ENCODE data around the gene INO80E. TPM values are rescaled to one million over a fixed set of nuclear protein-coding genes. Genes with fewer than 3 reads are reported as not detected.

Gene INO80E, protein sequence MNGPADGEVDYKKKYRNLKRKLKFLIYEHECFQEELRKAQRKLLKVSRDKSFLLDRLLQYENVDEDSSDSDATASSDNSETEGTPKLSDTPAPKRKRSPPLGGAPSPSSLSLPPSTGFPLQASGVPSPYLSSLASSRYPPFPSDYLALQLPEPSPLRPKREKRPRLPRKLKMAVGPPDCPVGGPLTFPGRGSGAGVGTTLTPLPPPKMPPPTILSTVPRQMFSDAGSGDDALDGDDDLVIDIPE
- total RNA-seq, result 37.4 TPM

GRCh38 chr16:29995911-29996765, at the start of gene INO80E:
Gene INO80E, plus strand, starts transcription at chr16:29996241. Its CDS starts 70 bp downstream, at chr16:29996311.

DNA sequence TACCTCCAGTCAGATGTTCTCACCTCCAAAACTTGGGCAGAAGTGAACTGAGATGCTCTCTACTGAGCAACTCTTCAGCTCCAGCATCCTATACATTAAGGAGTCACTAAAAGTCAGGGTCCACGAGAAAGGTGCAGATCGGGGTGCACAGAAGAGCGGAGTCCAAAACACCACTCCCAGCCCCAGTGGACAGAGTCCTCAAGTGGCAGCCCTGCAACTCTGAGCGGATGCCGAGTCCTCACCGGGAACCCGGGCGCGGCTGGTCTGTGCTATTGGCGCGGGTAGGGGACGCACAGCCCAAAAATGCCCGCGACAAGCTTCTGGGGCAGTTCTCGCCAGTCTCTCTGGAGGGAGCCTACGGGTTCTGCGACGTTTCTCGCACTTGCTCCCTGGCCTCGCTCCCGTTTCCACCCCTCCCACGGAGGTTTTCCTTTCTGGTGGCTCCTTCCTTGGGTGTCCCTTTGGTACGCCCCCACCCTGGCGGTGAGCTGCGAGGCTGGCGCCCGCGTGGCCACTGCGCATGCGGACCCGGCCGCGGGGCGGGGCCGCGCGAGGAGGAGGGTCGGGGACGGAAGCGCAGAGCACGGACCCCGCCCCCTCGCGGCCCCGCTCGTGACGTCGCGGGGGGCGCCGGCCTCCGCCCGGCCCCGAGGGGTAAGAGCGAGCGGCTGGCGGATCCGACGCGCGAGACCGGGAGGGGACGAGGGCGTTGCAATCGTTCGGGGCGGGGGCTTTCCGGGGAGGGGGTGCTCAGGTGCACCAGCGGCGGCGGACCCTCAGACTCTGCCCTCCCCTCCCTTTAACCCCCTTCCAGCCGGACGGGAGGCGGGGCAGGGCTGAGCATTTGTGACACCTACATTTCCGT, 34.3 kb upstream of the INO80E start, which contains the start of gene TMEM219:
TMEM219 (plus strand) TSS at position 601 of the 865 bp plus-strand sequence. CDS start 1,065 bp downstream, outside the sequence.

DNA sequence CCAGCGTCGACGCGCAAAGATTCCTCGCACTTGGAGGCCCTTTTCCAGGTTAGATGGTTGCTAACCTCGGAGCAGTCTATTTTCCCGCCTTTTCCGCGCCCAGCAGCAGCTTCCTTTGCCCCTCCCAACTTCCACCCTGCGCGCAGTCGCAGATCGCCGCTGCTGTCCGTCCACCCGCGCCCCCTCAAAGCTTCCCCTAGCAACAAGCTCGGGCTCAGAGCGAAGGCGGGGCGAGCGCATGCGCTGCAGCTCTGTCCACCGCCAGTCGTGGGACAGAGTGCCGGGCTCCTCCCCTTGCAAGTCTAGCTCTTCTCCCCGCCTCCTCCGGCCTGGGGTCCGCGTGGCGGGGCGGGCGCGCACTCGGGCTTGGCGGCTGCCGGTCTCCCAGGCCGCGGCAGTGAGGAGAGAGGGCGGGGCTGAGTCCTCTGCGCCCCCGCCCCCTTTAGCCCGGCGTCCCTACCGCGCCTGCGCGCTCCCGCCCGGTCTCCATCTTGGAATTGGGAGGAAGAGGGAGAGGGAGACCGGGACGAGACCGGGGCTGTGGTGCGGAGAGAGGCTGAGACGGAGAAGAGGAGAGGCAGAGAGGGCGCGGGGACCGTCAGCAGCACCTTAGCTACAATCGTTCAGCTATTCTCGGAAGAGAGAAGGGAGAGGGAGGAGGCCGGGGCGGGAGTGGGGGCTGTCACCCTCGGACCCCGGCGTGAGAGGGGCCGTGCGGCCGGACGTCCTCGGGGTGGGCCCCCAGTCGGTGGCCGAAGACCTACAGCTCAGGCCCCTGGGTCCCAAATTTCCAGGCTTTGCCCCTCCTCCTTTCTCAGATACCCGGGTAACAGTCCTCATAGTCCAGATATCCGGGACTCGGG, 22.4 kb upstream of the INO80E start, which contains the start of gene TAOK2:
TAOK2 (plus strand) TSS at position 485 of the 863 bp plus-strand sequence. CDS start 3,905 bp downstream, outside the sequence.

DNA sequence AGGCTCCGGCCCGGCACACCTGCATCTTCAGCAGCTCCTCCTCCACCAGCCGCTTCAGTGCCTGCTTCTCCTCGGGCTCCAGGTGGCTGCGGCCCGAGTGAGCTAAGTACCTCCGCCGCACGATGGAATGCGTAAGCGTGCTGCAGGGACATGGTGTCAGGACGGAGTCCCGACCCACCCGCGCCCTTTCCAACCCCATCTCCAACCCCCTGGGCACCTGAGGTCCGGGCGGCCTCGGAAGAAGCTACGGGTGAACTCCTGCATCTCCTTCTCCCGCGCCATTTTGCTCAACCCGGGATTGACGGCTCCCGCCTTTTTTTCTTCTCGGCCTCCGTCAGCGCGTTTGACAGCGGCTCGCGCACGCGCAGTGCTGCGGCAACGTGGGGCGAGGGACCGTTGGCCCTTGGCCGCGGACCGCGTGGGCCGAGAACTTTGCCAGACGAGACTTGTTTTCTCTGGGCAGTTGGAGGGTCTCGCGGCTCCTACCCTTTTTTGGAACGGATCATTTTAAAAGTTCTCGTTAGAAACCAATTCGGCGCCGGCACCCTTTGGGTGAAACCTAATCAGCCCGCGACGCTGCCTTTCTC, 624 bp upstream of the INO80E start, which contains the start of gene HIRIP3:
HIRIP3 (minus strand) TSS at position 294 of the 587 bp plus-strand sequence; CDS start at position 282, 12 bp downstream.

GRCh38 chr16:30010844-30011713, 15.0 kb downstream of the INO80E start, which contains the start of gene DOC2A:
Gene DOC2A, minus strand, starts transcription at chr16:30011027. Its CDS starts 805 bp downstream, at chr16:30010222.

GRCh38 chr16:30022887-30023286, 26.8 kb downstream of the INO80E start, which contains the start of gene C16orf92:
Gene C16orf92, plus strand, starts transcription at chr16:30023198. Its CDS starts 143 bp downstream, at chr16:30023341.

DNA sequence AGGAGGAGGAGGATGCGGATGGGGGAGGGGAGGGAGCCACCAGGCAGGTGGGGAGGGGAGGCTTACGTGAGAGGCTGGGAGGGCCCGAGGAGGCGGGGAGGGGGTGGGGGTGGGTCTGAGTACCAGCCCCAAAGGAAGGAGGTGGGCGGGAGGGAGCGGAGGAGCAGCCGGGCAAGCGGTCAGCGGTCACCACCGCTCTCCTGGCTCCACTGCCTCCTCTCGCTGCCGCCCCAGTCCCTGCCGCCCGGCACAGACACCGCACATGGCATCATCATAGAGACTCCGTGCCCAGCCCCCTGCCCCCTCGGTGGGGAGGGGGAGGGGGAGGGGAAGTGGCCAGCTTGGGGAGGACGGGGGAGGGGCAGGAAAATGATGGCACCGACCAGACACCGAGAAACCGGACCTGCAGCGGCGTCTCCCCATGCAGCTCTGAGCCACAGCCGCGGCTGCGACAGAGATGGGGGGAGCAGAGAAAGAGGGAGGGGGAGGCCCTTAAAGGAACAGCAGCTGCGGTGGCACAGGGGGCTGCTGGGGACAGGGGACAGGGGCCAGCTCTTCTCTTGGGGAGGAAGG, 34.9 kb downstream of the INO80E start, which contains the start of gene TLCD3B:
TLCD3B (minus strand) TSS at position 431 of the 573 bp plus-strand sequence. CDS start 744 bp downstream, outside the sequence.

Other genes with a start within 250 kb of the INO80E start
- not detected for gene ZG16, start 218.0 kb upstream of the INO80E start, total RNA-seq
- gene KIF22, start 205.5 kb upstream of the INO80E start, total RNA-seq, result 52.0 TPM
- gene MAZ, start 189.7 kb upstream of the INO80E start, total RNA-seq, result 159 TPM
- 14.4 TPM for gene PRRT2, start 184.0 kb upstream of the INO80E start, total RNA-seq
- gene PAGR1, start 180.1 kb upstream of the INO80E start, total RNA-seq, result 30.8 TPM
- gene MVP, start 175.8 kb upstream of the INO80E start, total RNA-seq, result 38.5 TPM
- gene CDIPT, start 133.0 kb upstream of the INO80E start, total RNA-seq, result 83.4 TPM
- gene SEZ6L2, start 96.7 kb upstream of the INO80E start, total RNA-seq, result 17.3 TPM
- gene ASPHD1, start 95.8 kb upstream of the INO80E start, total RNA-seq, result 1.3 TPM
- 12.8 TPM for gene KCTD13, start 70.0 kb upstream of the INO80E start, total RNA-seq
- gene TMEM219, start 34.2 kb upstream of the INO80E start, total RNA-seq, result 54.5 TPM
- gene TAOK2, start 22.4 kb upstream of the INO80E start, total RNA-seq, result 47.5 TPM
- 19.3 TPM for gene HIRIP3, start 624 bp upstream of the INO80E start, total RNA-seq
- 1.9 TPM for gene DOC2A, start 14.8 kb downstream of the INO80E start, total RNA-seq
- not detected for gene C16orf92, start 27.0 kb downstream of the INO80E start, total RNA-seq
- gene TLCD3B, start 35.0 kb downstream of the INO80E start, total RNA-seq, result 1.5 TPM
- 850 TPM for gene ALDOA, start 69.5 kb downstream of the INO80E start, total RNA-seq
- gene PPP4C, start 79.8 kb downstream of the INO80E start, total RNA-seq, result 92.4 TPM
- gene TBX6, start 95.7 kb downstream of the INO80E start, total RNA-seq, result 1.1 TPM
- 56.3 TPM for gene YPEL3, start 100.0 kb downstream of the INO80E start, total RNA-seq
- 4.7 TPM for gene GDPD3, start 117.3 kb downstream of the INO80E start, total RNA-seq
- gene MAPK3, start 127.0 kb downstream of the INO80E start, total RNA-seq, result 31.2 TPM
- gene CORO1A, start 187.4 kb downstream of the INO80E start, total RNA-seq, result 30.8 TPM
- gene BOLA2B, start 197.4 kb downstream of the INO80E start, total RNA-seq, result 11.4 TPM
- gene SLX1A, start 197.6 kb downstream of the INO80E start, total RNA-seq, result 11.6 TPM
- 11.6 TPM for gene SULT1A3, start 203.0 kb downstream of the INO80E start, total RNA-seq

Measured in metanephros (tissue), 1 donor.